Endothelial cell of umbilical vein (primary cell): Measurements from ENCODE around the gene PIK3C2G. TPM values are rescaled to one million over a fixed set of nuclear protein-coding genes. Genes with fewer than 3 reads are reported as not detected.

Experiments
- BruUV-seq: library from RNA; stranded (reverse); fragments of 400-500 nt; replicated peaks from 2 replicates; lab custom pipeline; 2021; lab: Mats Ljungman, UMichigan
- CTCF ChIA-PET: fragments of 300-600, 350-600 bp; sonication (Branson Sonifier 250); formaldehyde crosslinking; loops from one replicate; lab custom pipeline; 2021; ENCODE audit warnings: antibody characterized with exemption, inconsistent platforms; lab: Charles Lee
- POLR2A ChIA-PET: fragments of 300-600, 350-600 bp; sonication (Branson Sonifier 250); formaldehyde crosslinking; loops from one replicate; lab custom pipeline; 2021; ENCODE audit warnings: antibody characterized with exemption, inconsistent platforms; lab: Charles Lee
- DNase-seq: peaks from one replicate; pipeline ENCODE4 v3.0.0-alpha.2; 2011; ENCODE audit warnings: low read depth, low spot score
- FAIRE-seq: peaks from 2 replicates; lab custom pipeline; 2011; peaks lifted over from hg19 to GRCh38; lab: Jason Lieb, UNC
- H2AFZ ChIP-seq: 2 replicates; pipeline ENCODE4 v1.6.0; 2012; ENCODE audit warnings: low read depth, low read length, control low read depth, inconsistent platforms
- H3K27ac ChIP-seq: 2 replicates; pipeline ENCODE4 v1.5.1; 2011; ENCODE audit warnings: low read depth, mild to moderate bottlenecking, control low read depth, low read length, moderate library complexity; ENCODE audit not compliant: insufficient read depth
- H3K27me3 ChIP-seq, 2 experiments: 2 replicates each; pipeline versions ENCODE4 v1.6.0 to v1.6.1; 2011; ENCODE audit warnings: low read length in 2 of 2, mixed read lengths in 1 of 2; ENCODE audit not compliant: control insufficient read depth in 2 of 2, insufficient read depth in 2 of 2
- H3K36me3 ChIP-seq, 2 experiments: 2 replicates in 1 of 2; 3 replicates in 1 of 2; pipeline ENCODE4 v1.5.1; 2011; ENCODE audit warnings: low read length in 2 of 2, mild to moderate bottlenecking in 1 of 2, moderate library complexity in 1 of 2; ENCODE audit not compliant: control insufficient read depth in 2 of 2, insufficient read depth in 2 of 2; ENCODE audit errors: extremely low read depth in 1 of 2
- H3K4me1 ChIP-seq: 3 replicates; pipeline ENCODE4 v1.5.1; 2011; ENCODE audit warnings: mild to moderate bottlenecking, low read length; ENCODE audit not compliant: control insufficient read depth, insufficient read depth; ENCODE audit errors: extremely low read depth
- H3K4me2 ChIP-seq: 2 replicates; pipeline ENCODE4 v1.6.1; 2011; ENCODE audit warnings: low read length, control low read depth, mixed read lengths; ENCODE audit not compliant: insufficient read depth
- H3K4me3 ChIP-seq, 3 experiments: fragments of 200-600 bp in 1 of 3; sonication (generic), shearing (Covaris generic) in 1 of 3; replicated peaks in 1 of 3; 2 replicates each; pipeline ENCODE4 v1.5.1; 2011 to 2016; ENCODE audit warnings: control low read depth in 3 of 3, low read length in 3 of 3, mild to moderate bottlenecking in 2 of 3, inconsistent platforms in 1 of 3, low read depth in 1 of 3, moderate library complexity in 1 of 3; ENCODE audit not compliant: insufficient read depth in 1 of 3
- H3K79me2 ChIP-seq: 2 replicates; pipeline ENCODE4 v1.6.0; 2012; ENCODE audit warnings: low read length, inconsistent platforms; ENCODE audit not compliant: control insufficient read depth, insufficient read depth
- H3K9ac ChIP-seq: replicated peaks from 2 replicates; pipeline ENCODE3; 2011; ENCODE audit warnings: low read length, control low read depth; ENCODE audit not compliant: insufficient read depth; ENCODE audit errors: extremely low read depth
- H3K9me1 ChIP-seq: replicated peaks from 3 replicates; pipeline ENCODE4 v1.6.0; 2011; ENCODE audit warnings: mild to moderate bottlenecking, low read length; ENCODE audit not compliant: control insufficient read depth, insufficient read depth; ENCODE audit errors: extremely low read depth
- H3K9me3 ChIP-seq: replicated peaks from 2 replicates; pipeline ENCODE4 v1.5.1; 2012; ENCODE audit warnings: low read length, inconsistent platforms; ENCODE audit not compliant: control insufficient read depth, insufficient read depth
- H4K20me1 ChIP-seq: replicated peaks from 2 replicates; pipeline ENCODE3; 2011; ENCODE audit warnings: mild to moderate bottlenecking, low read length; ENCODE audit not compliant: control insufficient read depth, insufficient read depth; ENCODE audit errors: extremely low read depth
- CTCF ChIP-seq, 2 donors: IDR thresholded peaks; 1 replicate in 1 of 2; 2 replicates in 1 of 2; pipeline ENCODE4 v1.5.1; 2011; ENCODE audit warnings: low read length in 2 of 2, mild to moderate bottlenecking in 2 of 2, moderate library complexity in 2 of 2, control low read depth in 1 of 2, inconsistent platforms in 1 of 2, low read depth in 1 of 2; ENCODE audit not compliant: insufficient read depth in 1 of 2; ENCODE audit errors: extremely low read depth in 1 of 2
- EZH2 ChIP-seq: IDR thresholded peaks from 2 replicates; pipeline ENCODE4 v1.6.1; 2012; ENCODE audit warnings: borderline replicate concordance, low read depth, mild to moderate bottlenecking, moderate library complexity, low read length, inconsistent platforms; ENCODE audit not compliant: severe bottlenecking
- FOS ChIP-seq: IDR thresholded peaks from 2 replicates; pipeline ENCODE4 v1.6.1; 2011; ENCODE audit warnings: mild to moderate bottlenecking, low read length, moderate library complexity, borderline replicate concordance; ENCODE audit not compliant: insufficient read depth
- GATA2 ChIP-seq: IDR thresholded peaks from 2 replicates; pipeline ENCODE4 v1.7.0; 2011; ENCODE audit warnings: low read depth, mild to moderate bottlenecking, moderate library complexity, mixed read lengths, low read length; ENCODE audit not compliant: insufficient read length, insufficient read depth
- JUN ChIP-seq: IDR thresholded peaks from 2 replicates; pipeline ENCODE4 v1.6.1; 2011; ENCODE audit warnings: borderline replicate concordance, low read depth; ENCODE audit not compliant: insufficient read length, insufficient read depth
- MAX ChIP-seq: IDR thresholded peaks from 2 replicates; pipeline ENCODE4 v1.6.1; 2011; ENCODE audit not compliant: insufficient read depth, insufficient read length
- MYC ChIP-seq: IDR thresholded peaks from one replicate; pipeline ENCODE4 v1.6.1; 2011; ENCODE audit warnings: mild to moderate bottlenecking, low read depth, low read length
- POLR2A ChIP-seq: IDR thresholded peaks from 2 replicates; pipeline ENCODE4 v1.6.1; 2012; ENCODE audit warnings: low read depth, mild to moderate bottlenecking, control low read depth, low read length
- POLR2AphosphoS5 ChIP-seq: IDR thresholded peaks from 2 replicates; pipeline ENCODE4 v1.6.1; 2012; ENCODE audit warnings: low read depth, mild to moderate bottlenecking, control low read depth, low read length, moderate library complexity; ENCODE audit not compliant: insufficient read depth
- dilution Hi-C: fragments of 300-500 bp; cut with MboI; formaldehyde crosslinking; loops from one replicate; pipeline ENCODE4 v1.15.0; 2019; ENCODE audit warnings: low sequenced_read_pairs; ENCODE audit not compliant: extremely low pct_ligation_motif_present
- intact Hi-C: fragments of 100-400 bp; cut with micrococcal nuclease; formaldehyde crosslinking; loops from one replicate; pipeline ENCODE4 v1.10.0; 2022
- polyA plus RNA-seq, 4 experiments: library from polyadenylated mRNA; depleted of rRNA in 3 of 4; stranded (reverse) in 3 of 4; unstranded in 1 of 4; fragments of >200 nt; gene quantifications; 2 replicates each; pipeline versions ENCODE4 v1.2.1 to v1.2.3, GENCODE V29; 2011 to 2012; ENCODE audit warnings: missing spikeins in 1 of 4
- total RNA-seq: library from RNA; stranded (reverse); gene quantifications from 2 replicates; pipeline ENCODE4 v1.2.3, GENCODE V29; 2021

The PIK3C2G gene
- total and polyA plus RNA-seq, 2 donors (not counting 3 experiments of a cell fraction or from before 2014, with no cell fraction given) = not detected

- DNase-seq (no peak), FAIRE-seq (no peak)
- no TSS peak for BruUV-seq
- no peak overlapping the region for H3K4me2 ChIP-seq
- no peaks in the 10 kb centered on the region for H3K9me3 ChIP-seq
- no peaks in the 10 kb centered on the region for H3K79me2 ChIP-seq
- TF ChIP-seq POLR2A (no peak), MAX (no peak), JUN (no peak), GATA2 (no peak), POLR2AphosphoS5 (no peak), CTCF (IDR thresholded peaks at IDR 0.05; ENCODE audit: extremely low read depth in 1 of 2, insufficient read depth in 1 of 2, low read depth in 1 of 2, low read length in 2 of 2) (no peak), EZH2 (no peak), MYC (no peak), FOS (no peak)
- POLR2A ChIA-PET = no interaction called here
- H3K36me3 ChIP-seq = no peaks in the 10 kb centered on the region
- H4K20me1 ChIP-seq = no peaks in the 10 kb centered on the region
- H3K4me3 ChIP-seq = no peak overlapping the region
- H3K4me1 ChIP-seq = no peaks in the 10 kb centered on the region
- intact Hi-C loops = no loop called here
- CTCF ChIA-PET = no interaction called here
- no peak overlapping the region for H3K27ac ChIP-seq
- no peaks in the 10 kb centered on the region for H3K9me1 ChIP-seq
- dilution Hi-C loops = no loop called here
- H3K9ac ChIP-seq = no peak overlapping the region
- H3K27me3 ChIP-seq = no peaks in the 10 kb centered on the region
- H2AFZ ChIP-seq = no peak overlapping the region
These were observed 65.7 kb downstream of the PIK3C2G start for GRCh38 chr12:18327036-18327435.
